AG09309 (cell line): Measurements from ENCODE around the gene SLC36A2.

Source experiments
- DNase-seq: peaks from one replicate; pipeline ENCODE4 v3.0.0-alpha.2; 2010; ENCODE audit warnings: low read depth
- H3K4me3 ChIP-seq: 2 replicates; pipeline ENCODE4 v1.5.1; 2011; ENCODE audit warnings: mild to moderate bottlenecking, low read depth, low read length, moderate library complexity; ENCODE audit not compliant: control insufficient read depth
- CTCF ChIP-seq: IDR thresholded peaks from 2 replicates; pipeline ENCODE4 v1.5.1; 2011; ENCODE audit warnings: mild to moderate bottlenecking, low read depth, low read length, inconsistent platforms; ENCODE audit not compliant: insufficient read depth, control insufficient read depth; ENCODE audit errors: missing control alignments

The SLC36A2 gene

GRCh38 chr5:151267491-151268260 is 79.7 kb downstream of the SLC36A2 start:
- no peak overlapping the region for H3K4me3 ChIP-seq
- DNase-seq = no peak
- no peak for TF ChIP-seq CTCF
